Body of pancreas (tissue), 4 donors: ENCODE measurements around the gene SDE2.

Source experiments
- POLR2A ChIP-seq, 3 donors: fragments of 450-650 bp; IDR thresholded peaks; one replicate each; pipeline ENCODE4 v1.6.1; 2016; ENCODE audit warnings: antibody characterized with exemption in 3 of 3, mild to moderate bottlenecking in 2 of 3
- TF ChIP-seq, protein P1 (sequence below), 7 experiments: fragments of 450-650 bp in 4 of 7; fragments of 200-600 bp in 3 of 7; sonication (generic) in 3 of 7; IDR thresholded peaks; one replicate each; pipeline ENCODE4 v1.5.1; 2016 to 2019; ENCODE audit warnings: antibody characterized with exemption in 7 of 7

GRCh38 chr1:226046240-226046639 is 47.1 kb upstream of the SDE2 start:
- TF ChIP-seq, protein P1, sequence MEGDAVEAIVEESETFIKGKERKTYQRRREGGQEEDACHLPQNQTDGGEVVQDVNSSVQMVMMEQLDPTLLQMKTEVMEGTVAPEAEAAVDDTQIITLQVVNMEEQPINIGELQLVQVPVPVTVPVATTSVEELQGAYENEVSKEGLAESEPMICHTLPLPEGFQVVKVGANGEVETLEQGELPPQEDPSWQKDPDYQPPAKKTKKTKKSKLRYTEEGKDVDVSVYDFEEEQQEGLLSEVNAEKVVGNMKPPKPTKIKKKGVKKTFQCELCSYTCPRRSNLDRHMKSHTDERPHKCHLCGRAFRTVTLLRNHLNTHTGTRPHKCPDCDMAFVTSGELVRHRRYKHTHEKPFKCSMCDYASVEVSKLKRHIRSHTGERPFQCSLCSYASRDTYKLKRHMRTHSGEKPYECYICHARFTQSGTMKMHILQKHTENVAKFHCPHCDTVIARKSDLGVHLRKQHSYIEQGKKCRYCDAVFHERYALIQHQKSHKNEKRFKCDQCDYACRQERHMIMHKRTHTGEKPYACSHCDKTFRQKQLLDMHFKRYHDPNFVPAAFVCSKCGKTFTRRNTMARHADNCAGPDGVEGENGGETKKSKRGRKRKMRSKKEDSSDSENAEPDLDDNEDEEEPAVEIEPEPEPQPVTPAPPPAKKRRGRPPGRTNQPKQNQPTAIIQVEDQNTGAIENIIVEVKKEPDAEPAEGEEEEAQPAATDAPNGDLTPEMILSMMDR (IDR thresholded peaks at IDR 0.05) = no peak
- no peak for TF ChIP-seq POLR2A (IDR thresholded peaks at IDR 0.05)
